Esophagus muscularis mucosa (tissue), 4 donors: ENCODE results near the gene BTNL3. TPM values are rescaled to one million over a fixed set of nuclear protein-coding genes. Genes with fewer than 3 reads are reported as not detected.
"Not testable (repeated sequence)": the region's sequence is repeated elsewhere in the genome, so short reads cannot be mapped to it uniquely, and the experiment has no call there.

Source experiments
- DNase-seq: peaks from one replicate; pipeline ENCODE4 v3.0.0-alpha.2; 2017; ENCODE audit errors: extremely low spot score
- H3K27ac ChIP-seq, 4 donors: fragments of 200-600 bp; sonication (generic); replicated peaks in 1 of 4; 1 replicate in 3 of 4; 2 replicates in 1 of 4; pipeline ENCODE4 v1.5.1; 2016 to 2019; ENCODE audit warnings: mild to moderate bottlenecking in 1 of 4
- H3K27me3 ChIP-seq, 4 donors: fragments of 200-600 bp; sonication (generic); one replicate each; pipeline versions ENCODE4 v1.5.1 to v1.6.0; 2016 to 2019
- H3K36me3 ChIP-seq, 4 donors: fragments of 200-600 bp; sonication (generic); one replicate each; pipeline ENCODE4 v1.5.1; 2016 to 2019
- H3K4me1 ChIP-seq, 4 donors: fragments of 200-600 bp; sonication (generic); one replicate each; pipeline ENCODE4 v1.5.1; 2016 to 2019
- H3K4me3 ChIP-seq, 4 donors: fragments of 200-600 bp; sonication (generic); 1 replicate in 2 of 4; 2 replicates in 2 of 4; pipeline ENCODE4 v1.5.1; 2016 to 2019; ENCODE audit warnings: mild to moderate bottlenecking in 4 of 4, moderate library complexity in 1 of 4
- H3K9me3 ChIP-seq, 4 donors: fragments of 200-600 bp; sonication (generic); 1 replicate in 3 of 4; 2 replicates in 1 of 4; pipeline ENCODE4 v1.5.1; 2016 to 2019
- CTCF ChIP-seq, 3 experiments: fragments of 200-600 bp in 2 of 3; fragments of 450-650 bp in 1 of 3; sonication (generic) in 2 of 3; IDR thresholded peaks; one replicate each; pipeline ENCODE4 v1.5.1; 2017 to 2019; ENCODE audit warnings: antibody characterized with exemption in 3 of 3, mild to moderate bottlenecking in 2 of 3, moderate library complexity in 1 of 3
- EP300 ChIP-seq: sonication (generic); formaldehyde crosslinking; IDR thresholded peaks from one replicate; pipeline ENCODE4 v1.6.1; 2017; ENCODE audit warnings: antibody characterized with exemption
- POLR2A ChIP-seq: fragments of 450-650 bp; IDR thresholded peaks from one replicate; pipeline ENCODE4 v1.6.1; 2017; ENCODE audit warnings: antibody characterized with exemption, moderate library complexity, mild to moderate bottlenecking, low read depth
- POLR2AphosphoS5 ChIP-seq, 2 donors: sonication (generic); formaldehyde crosslinking; IDR thresholded peaks; one replicate each; pipeline ENCODE4 v1.6.1; 2017; ENCODE audit warnings: antibody characterized with exemption in 2 of 2
- WGBS: methylation state at CpG from one replicate; pipeline ENCODE4 v1.1.5; 2018; 5-methylcytosine and 5-hydroxymethylcytosine counted together
- intact Hi-C: fragments of 100-400 bp; cut with DNase I; formaldehyde crosslinking; loops from one replicate; pipeline ENCODE4 v1.15.1; 2023
- total RNA-seq, 4 donors: library from RNA; depleted of rRNA; stranded (reverse); fragments of >200 nt; gene quantifications; one replicate each; pipeline versions ENCODE4 v1.1.0 to v1.2.1, GENCODE V29; 2016

Gene BTNL3
- total RNA-seq, 4 donors from 2014 or later, result 0.13 TPM; not detected in 3

DNA sequence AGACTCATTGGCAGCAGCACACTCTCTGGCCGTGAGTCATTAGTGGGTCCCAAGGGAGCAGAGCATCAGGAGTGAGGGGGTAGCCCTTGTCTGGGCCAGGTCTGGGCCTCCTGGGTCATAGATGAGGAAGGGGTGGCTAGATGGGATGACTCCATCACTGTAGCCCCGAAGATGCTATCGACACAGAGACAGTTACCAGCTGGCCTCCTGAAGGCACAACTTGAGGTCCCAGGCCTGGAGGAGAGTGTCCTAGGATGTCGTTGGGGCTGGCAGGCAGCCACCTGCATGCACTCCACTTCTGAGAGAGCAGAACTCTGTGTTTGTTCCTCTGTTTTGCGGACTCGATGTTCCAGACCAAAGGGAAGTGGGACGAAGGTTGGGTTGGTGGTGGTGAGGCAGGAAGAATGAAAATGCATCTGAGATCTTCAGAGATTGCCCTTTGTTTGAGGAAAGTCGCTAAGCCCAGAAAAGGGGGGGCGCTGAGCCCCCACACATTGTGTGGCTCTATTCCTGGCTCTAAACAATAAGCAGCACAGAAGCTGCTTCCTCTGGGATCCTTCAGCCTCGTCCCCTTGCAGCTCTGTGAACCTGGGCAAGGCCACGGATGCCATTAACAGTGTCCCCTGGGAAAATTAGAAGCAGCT is 56.1 kb downstream of the BTNL3 start:
- no peaks in the 10 kb centered on the region for H3K9me3 ChIP-seq
- peaks cover 0 to 6% (median 0%) of the 10 kb centered on the region in 4 donors for H3K36me3 ChIP-seq
- intact Hi-C loops, result no loop called here
- no peak for DNase-seq
- TF ChIP-seq EP300 (no peak), POLR2A (no peak), CTCF (IDR thresholded peaks at IDR 0.05) (no peak), POLR2AphosphoS5 (IDR thresholded peaks at IDR 0.05) (peak; percentile 30 to 42)
- no peak overlapping the region for H3K4me3 ChIP-seq
- peak overlapping the region; percentile 26 to 58 (median 34) for H3K27ac ChIP-seq
- 50% methylated on average over 11 of the region's 11 CpGs for WGBS
- H3K27me3 ChIP-seq, result peaks cover 0 to 69% (median 15%) of the 10 kb centered on the region in 4 donors
- H3K4me1 ChIP-seq, result no peaks in the 10 kb centered on the region

DNA sequence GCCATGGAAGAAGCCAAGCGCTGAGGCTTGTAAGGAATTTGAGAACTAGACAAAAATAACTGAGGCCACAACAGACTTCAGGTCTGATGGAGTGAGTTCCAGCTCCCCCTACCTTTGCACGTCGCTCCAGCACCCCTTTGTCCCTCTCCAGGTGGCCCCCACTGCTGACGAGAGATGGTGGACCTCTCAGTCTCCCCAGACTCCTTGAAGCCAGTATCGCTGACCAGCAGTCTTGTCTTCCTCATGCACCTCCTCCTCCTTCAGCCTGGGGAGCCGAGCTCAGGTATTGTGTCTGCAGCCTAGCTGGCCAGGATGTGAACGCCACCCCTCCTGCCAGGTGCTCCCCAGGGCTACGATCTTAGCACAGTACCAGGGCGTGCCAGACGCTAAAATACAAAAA is 56.7 kb downstream of the BTNL3 start:
- no peak overlapping the region for H3K4me3 ChIP-seq
- H3K27ac ChIP-seq, result peak overlapping the region in 2 of 4 donors; percentile 31 to 34
- TF ChIP-seq POLR2AphosphoS5 (IDR thresholded peaks at IDR 0.05) (no peak), POLR2A (no peak), EP300 (no peak), CTCF (IDR thresholded peaks at IDR 0.05) (no peak)
- WGBS, result 63% methylated on average over 10 of the region's 10 CpGs
- H3K4me1 ChIP-seq, result no peaks in the 10 kb centered on the region
- H3K9me3 ChIP-seq, result no peaks in the 10 kb centered on the region
- intact Hi-C loops, result no loop called here
- H3K27me3 ChIP-seq, result peaks cover 0 to 69% (median 18%) of the 10 kb centered on the region in 4 donors
- H3K36me3 ChIP-seq, result peaks cover 0 to 11% (median 0%) of the 10 kb centered on the region in 4 donors
- peak; percentile 79 for DNase-seq

- peak overlapping the region in 1 of 4 donors; percentile 31 for H3K27ac ChIP-seq
- H3K4me3 ChIP-seq, intact Hi-C loops, DNase-seq, H3K9me3 ChIP-seq, H3K4me1 ChIP-seq: not testable (repeated sequence)
- peaks cover 0 to 71% (median 21%) of the 10 kb centered on the region in 4 donors for H3K27me3 ChIP-seq
- peaks cover 0 to 13% (median 0%) of the 10 kb centered on the region in 4 donors for H3K36me3 ChIP-seq
- WGBS, result 38% methylated on average over 1 of the region's 1 CpG
These were observed 57.2 kb downstream of the BTNL3 start for GRCh38 chr5:181045857-181046256.

GRCh38 chr5:181047288-181047687 is 58.6 kb downstream of the BTNL3 start:
- 76% methylated on average over 2 of the region's 2 CpGs for WGBS
- Histone ChIP-seq H3K4me3 (no peak overlapping the region), H3K27ac (no peak overlapping the region), H3K36me3 (peaks cover 0 to 13% (median 0%) of the 10 kb centered on the region in 4 donors), H3K27me3 (peaks cover 0 to 85% (median 31%) of the 10 kb centered on the region in 4 donors), H3K9me3 (no peaks in the 10 kb centered on the region), H3K4me1 (peaks cover 2 to 9% (median 5%) of the 10 kb centered on the region in 4 donors)
- intact Hi-C loops, result no loop called here
- DNase-seq, result no peak
- TF ChIP-seq CTCF (IDR thresholded peaks at IDR 0.05), result no peak
- no peak for TF ChIP-seq POLR2A
- TF ChIP-seq POLR2AphosphoS5 (IDR thresholded peaks at IDR 0.05), result no peak
- no peak for TF ChIP-seq EP300

DNA sequence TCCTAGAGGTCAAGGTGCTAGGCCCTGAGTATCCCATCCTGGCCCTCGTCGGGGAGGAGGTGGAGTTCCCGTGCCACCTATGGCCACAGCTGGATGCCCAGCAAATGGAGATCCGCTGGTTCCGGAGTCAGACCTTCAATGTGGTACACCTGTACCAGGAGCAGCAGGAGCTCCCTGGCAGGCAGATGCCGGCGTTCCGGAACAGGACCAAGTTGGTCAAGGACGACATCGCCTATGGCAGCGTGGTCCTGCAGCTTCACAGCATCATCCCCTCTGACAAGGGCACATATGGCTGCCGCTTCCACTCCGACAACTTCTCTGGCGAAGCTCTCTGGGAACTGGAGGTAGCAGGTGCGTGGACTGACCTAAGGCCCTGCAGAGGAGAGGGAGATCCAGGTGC is 59.3 kb downstream of the BTNL3 start:
- TF ChIP-seq EP300, result no peak
- no peak for TF ChIP-seq POLR2A
- TF ChIP-seq POLR2AphosphoS5 (IDR thresholded peaks at IDR 0.05), result no peak
- TF ChIP-seq CTCF (IDR thresholded peaks at IDR 0.05), result no peak
- peak; percentile 68 for DNase-seq

More for the DNA sequence above, 59.3 kb downstream of the BTNL3 start:
- Histone ChIP-seq H3K4me3 (no peak overlapping the region), H3K4me1 (peaks cover 9 to 14% (median 11%) of the 10 kb centered on the region in 4 donors), H3K27ac (no peak overlapping the region), H3K9me3 (no peaks in the 10 kb centered on the region), H3K36me3 (peaks cover 0 to 13% (median 0%) of the 10 kb centered on the region in 4 donors), H3K27me3 (peaks cover 0 to 87% (median 36%) of the 10 kb centered on the region in 4 donors)
- intact Hi-C loops, result no loop called here
- WGBS, result 97% methylated on average over 7 of the region's 15 CpGs
